B cell (primary cell): ENCODE measurements around the gene WWTR1. TPM values are rescaled to one million over a fixed set of nuclear protein-coding genes. Genes with fewer than 3 reads are reported as not detected.

ENCODE experiments used
- ATAC-seq: fragments of 200-7000 bp; cut with Tn5 transposase; one replicate; pipeline ENCODE4 v1.10.0; 2021; ENCODE audit warnings: low read depth, mild to moderate bottlenecking, moderate number of reproducible peaks, moderate library complexity
- CTCF ChIA-PET: fragments of 350-600 bp; sonication (Branson Sonifier 250); formaldehyde crosslinking; loops from one replicate; lab custom pipeline; 2021; ENCODE audit warnings: antibody characterized with exemption, inconsistent platforms; lab: Charles Lee
- POLR2A ChIA-PET: fragments of 350-600 bp; sonication (Branson Sonifier 250); formaldehyde crosslinking; loops from one replicate; lab custom pipeline; 2021; ENCODE audit warnings: antibody characterized with exemption; lab: Charles Lee
- DNase-seq: peaks from one replicate; pipeline ENCODE4 v3.0.0; 2013
- H2AFZ ChIP-seq: 2 replicates; pipeline ENCODE4 v1.6.1; 2012; ENCODE audit warnings: mild to moderate bottlenecking, low read depth, low read length; ENCODE audit not compliant: insufficient read depth, poor library complexity, severe bottlenecking
- H3K27ac ChIP-seq, 2 donors: 1 replicate in 1 of 2; 2 replicates in 1 of 2; pipeline ENCODE4 v1.5.1; 2012 to 2013; ENCODE audit warnings: low read length in 2 of 2, mild to moderate bottlenecking in 2 of 2, moderate library complexity in 1 of 2
- H3K27me3 ChIP-seq, 4 experiments: fragments of 200-600 bp in 1 of 4; sonication (generic) in 1 of 4; replicated peaks in 1 of 4; 1 replicate in 2 of 4; 2 replicates in 2 of 4; pipeline versions ENCODE4 v1.6.1 to v1.7.0; 2013 to 2016; ENCODE audit warnings: low read length in 3 of 4, mild to moderate bottlenecking in 2 of 4, mixed read lengths in 1 of 4, moderate library complexity in 1 of 4; ENCODE audit not compliant: insufficient read depth in 4 of 4, control insufficient read depth in 3 of 4; ENCODE audit errors: control extremely low read depth in 1 of 4
- H3K36me3 ChIP-seq, 2 experiments: replicated peaks in 1 of 2; 1 replicate in 1 of 2; 2 replicates in 1 of 2; pipeline versions ENCODE4 v1.6.1 to v1.7.1; 2013; ENCODE audit warnings: low read length in 1 of 2; ENCODE audit not compliant: insufficient read depth in 2 of 2, control insufficient read depth in 1 of 2; ENCODE audit errors: control extremely low read depth in 1 of 2, extremely low read depth in 1 of 2
- H3K4me1 ChIP-seq, 2 donors: fragments of 200-600 bp in 1 of 2; sonication (generic) in 1 of 2; 1 replicate in 1 of 2; 2 replicates in 1 of 2; pipeline versions ENCODE4 v1.5.1 to v1.6.1; 2013 to 2017; ENCODE audit warnings: low read length in 2 of 2; ENCODE audit not compliant: control insufficient read depth in 2 of 2, insufficient read depth in 2 of 2
- H3K4me2 ChIP-seq: replicated peaks from 2 replicates; pipeline ENCODE3; 2012; ENCODE audit warnings: mild to moderate bottlenecking, low read depth, low read length; ENCODE audit not compliant: poor library complexity, severe bottlenecking
- H3K4me3 ChIP-seq, 5 experiments: fragments of 200-600 bp in 1 of 5; sonication (generic) in 1 of 5; 1 replicate in 3 of 5; 2 replicates in 2 of 5; pipeline versions ENCODE4 v1.5.1 to v1.7.0; 2011 to 2016; ENCODE audit warnings: low read length in 4 of 5, mild to moderate bottlenecking in 4 of 5, low read depth in 2 of 5, control low read depth in 1 of 5, moderate library complexity in 1 of 5; ENCODE audit not compliant: insufficient read depth in 1 of 5; ENCODE audit errors: control extremely low read depth in 1 of 5, extremely low read depth in 1 of 5
- H3K79me2 ChIP-seq: fragments of 200-600 bp; sonication (generic); one replicate; pipeline ENCODE4 v1.6.0; 2016; ENCODE audit warnings: low read length; ENCODE audit not compliant: control insufficient read depth, insufficient read depth
- H3K9ac ChIP-seq: fragments of 200-600 bp; sonication (generic); 2 replicates; pipeline ENCODE4 v1.6.1; 2017; ENCODE audit warnings: mild to moderate bottlenecking, low read length, moderate library complexity
- H3K9me3 ChIP-seq, 3 donors: one replicate each; pipeline versions ENCODE4 v1.6.1 to v1.7.1; 2013; ENCODE audit warnings: low read length in 2 of 3; ENCODE audit not compliant: control insufficient read depth in 2 of 3, insufficient read depth in 1 of 3; ENCODE audit errors: control extremely low read depth in 1 of 3
- H4K20me1 ChIP-seq: 2 replicates; pipeline ENCODE4 v1.6.0; 2012; ENCODE audit warnings: mild to moderate bottlenecking, low read length; ENCODE audit not compliant: insufficient read depth, control insufficient read depth, poor library complexity, severe bottlenecking
- H3K27ac Mint-ChIP-seq: one replicate; pipeline ENCODE4 v1.8.0; 2021; ENCODE audit warnings: mixed read lengths
- H3K27me3 Mint-ChIP-seq: one replicate; pipeline ENCODE4 v1.8.0; 2021; ENCODE audit warnings: mixed read lengths
- H3K4me1 Mint-ChIP-seq: one replicate; pipeline ENCODE4 v1.8.0; 2021; ENCODE audit warnings: mixed read lengths
- H3K4me3 Mint-ChIP-seq: one replicate; pipeline ENCODE4 v1.8.0; 2021; ENCODE audit warnings: mixed read lengths
- H3K9me3 Mint-ChIP-seq: one replicate; pipeline ENCODE4 v1.8.0; 2022; ENCODE audit warnings: mixed read lengths; ENCODE audit not compliant: insufficient read depth
- EZH2 ChIP-seq: IDR thresholded peaks from 2 replicates; pipeline ENCODE4 v1.6.1; 2012; ENCODE audit warnings: borderline replicate concordance, low read depth, mild to moderate bottlenecking, moderate library complexity, low read length; ENCODE audit not compliant: insufficient read depth, poor library complexity, severe bottlenecking
- WGBS: methylation state at CpG from one replicate; pipeline ENCODE4 v1.1.5; 2013; ENCODE audit warnings: missing lambda C conversion rate; ENCODE audit not compliant: insufficient coverage; 5-methylcytosine and 5-hydroxymethylcytosine counted together
- intact Hi-C: fragments of 100-400 bp; cut with micrococcal nuclease; formaldehyde crosslinking; loops from one replicate; pipeline ENCODE4 v1.10.0; 2022
- polyA plus RNA-seq: library from polyadenylated mRNA; depleted of rRNA; stranded (reverse); fragments of >200 nt; gene quantifications from 2 replicates; pipeline ENCODE4 v1.2.3, GENCODE V29; 2012
- total RNA-seq, 2 donors: library from RNA; stranded (reverse); fragments of 120-200 nt in 1 of 2; gene quantifications; 1 replicate in 1 of 2; 2 replicates in 1 of 2; pipeline versions ENCODE4 v1.2.3 to v1.2.4, GENCODE V29; 2013 to 2022
- TF ChIP-seq, protein P1 (sequence below): fragments of 200-600 bp; IDR thresholded peaks from one replicate; pipeline ENCODE4 v1.8.0; 2022; ENCODE audit warnings: antibody characterized with exemption, mild to moderate bottlenecking

The WWTR1 gene
- total and polyA plus RNA-seq, 2 donors (not counting 1 experiment from before 2014, with no cell fraction given), result 0.79 to 2.3 TPM

DNA sequence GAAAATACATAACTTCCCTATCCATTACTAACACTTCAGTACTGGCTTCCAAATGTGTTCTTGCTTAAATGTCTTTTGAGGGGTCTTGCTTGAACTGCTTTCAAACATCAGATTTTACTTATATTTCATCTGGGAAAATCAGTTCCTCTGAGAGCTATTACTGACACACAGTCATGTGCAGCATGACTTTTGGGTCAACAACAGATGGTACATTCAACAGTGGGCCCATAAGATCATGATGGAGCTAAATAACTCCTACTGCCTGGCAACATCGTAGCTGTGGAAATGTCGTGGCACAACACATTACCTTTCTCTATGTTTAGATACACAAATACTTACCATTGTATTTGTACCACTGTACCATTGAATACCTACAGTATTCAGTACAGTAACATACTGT lies 43.8 kb downstream of the WWTR1 start:
- Histone ChIP-seq H3K4me3 (no peak overlapping the region), H3K27me3 (no peaks in the 10 kb centered on the region), H3K79me2 (no peaks in the 10 kb centered on the region), H3K9me3 (no peaks in the 10 kb centered on the region), H3K36me3 (no peaks in the 10 kb centered on the region), H3K27ac (no peak overlapping the region), H2AFZ (no peak overlapping the region), H4K20me1 (no peaks in the 10 kb centered on the region), H3K9ac (no peak overlapping the region), H3K4me1 (no peaks in the 10 kb centered on the region), H3K4me2 (no peak overlapping the region)
- POLR2A ChIA-PET, result no interaction called here
- TF ChIP-seq, protein P1, sequence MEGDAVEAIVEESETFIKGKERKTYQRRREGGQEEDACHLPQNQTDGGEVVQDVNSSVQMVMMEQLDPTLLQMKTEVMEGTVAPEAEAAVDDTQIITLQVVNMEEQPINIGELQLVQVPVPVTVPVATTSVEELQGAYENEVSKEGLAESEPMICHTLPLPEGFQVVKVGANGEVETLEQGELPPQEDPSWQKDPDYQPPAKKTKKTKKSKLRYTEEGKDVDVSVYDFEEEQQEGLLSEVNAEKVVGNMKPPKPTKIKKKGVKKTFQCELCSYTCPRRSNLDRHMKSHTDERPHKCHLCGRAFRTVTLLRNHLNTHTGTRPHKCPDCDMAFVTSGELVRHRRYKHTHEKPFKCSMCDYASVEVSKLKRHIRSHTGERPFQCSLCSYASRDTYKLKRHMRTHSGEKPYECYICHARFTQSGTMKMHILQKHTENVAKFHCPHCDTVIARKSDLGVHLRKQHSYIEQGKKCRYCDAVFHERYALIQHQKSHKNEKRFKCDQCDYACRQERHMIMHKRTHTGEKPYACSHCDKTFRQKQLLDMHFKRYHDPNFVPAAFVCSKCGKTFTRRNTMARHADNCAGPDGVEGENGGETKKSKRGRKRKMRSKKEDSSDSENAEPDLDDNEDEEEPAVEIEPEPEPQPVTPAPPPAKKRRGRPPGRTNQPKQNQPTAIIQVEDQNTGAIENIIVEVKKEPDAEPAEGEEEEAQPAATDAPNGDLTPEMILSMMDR, result no peak
- no peak for TF ChIP-seq EZH2
- H3K4me1 Mint-ChIP-seq, result no peaks in the 10 kb centered on the region
- 100% methylated on average over 2 of the region's 2 CpGs for WGBS
- no peak overlapping the region for H3K4me3 Mint-ChIP-seq
- no peak for DNase-seq
- intact Hi-C loops, result no loop called here
- ATAC-seq, result no peak
- no peak overlapping the region for H3K27ac Mint-ChIP-seq
- H3K27me3 Mint-ChIP-seq, result peaks cover 21% of the 10 kb centered on the region
- H3K9me3 Mint-ChIP-seq, result no peaks in the 10 kb centered on the region
- CTCF ChIA-PET, result no interaction called here

DNA sequence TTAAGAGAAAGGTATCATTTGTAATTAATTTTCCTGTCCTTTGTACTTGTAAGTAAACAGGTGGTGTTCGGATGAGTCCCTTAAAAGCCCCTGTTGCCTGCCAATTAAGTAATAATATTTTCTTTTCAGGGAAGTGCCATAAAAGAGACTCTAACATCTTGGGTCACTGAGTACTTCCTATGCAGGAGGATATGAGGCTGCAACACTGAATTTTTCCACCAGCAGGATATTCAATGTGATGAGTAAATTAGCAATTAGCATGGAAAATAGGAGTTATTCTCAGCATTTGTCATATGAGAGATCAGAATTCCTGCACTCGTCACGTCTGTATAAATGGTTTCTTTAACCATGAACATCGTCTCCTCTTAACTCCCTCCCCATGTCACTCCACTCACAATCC lies 45.4 kb downstream of the WWTR1 start:
- Histone ChIP-seq H3K9me3 (no peaks in the 10 kb centered on the region), H3K79me2 (no peaks in the 10 kb centered on the region), H3K4me2 (no peak overlapping the region), H2AFZ (no peak overlapping the region), H4K20me1 (no peaks in the 10 kb centered on the region), H3K9ac (no peak overlapping the region), H3K27me3 (no peaks in the 10 kb centered on the region), H3K36me3 (no peaks in the 10 kb centered on the region), H3K27ac (no peak overlapping the region), H3K4me3 (no peak overlapping the region), H3K4me1 (no peaks in the 10 kb centered on the region)
- WGBS, result 100% methylated on average over 3 of the region's 4 CpGs
- no peak for DNase-seq
- CTCF ChIA-PET, result no interaction called here
- peaks cover 15% of the 10 kb centered on the region for H3K27me3 Mint-ChIP-seq
- intact Hi-C loops, result no loop called here
- H3K4me3 Mint-ChIP-seq, result no peak overlapping the region
- POLR2A ChIA-PET, result no interaction called here
- ATAC-seq, result no peak
- H3K27ac Mint-ChIP-seq, result no peak overlapping the region
- H3K4me1 Mint-ChIP-seq, result no peaks in the 10 kb centered on the region
- no peak for TF ChIP-seq EZH2
- TF ChIP-seq, protein P1, result no peak
- H3K9me3 Mint-ChIP-seq, result no peaks in the 10 kb centered on the region
